Endothelial cell of umbilical vein (primary cell): ENCODE data around the gene ELL2.

ENCODE experiments used
- CTCF ChIP-seq, 2 donors: IDR thresholded peaks; 1 replicate in 1 of 2; 2 replicates in 1 of 2; pipeline ENCODE4 v1.5.1; 2011; ENCODE audit warnings: low read length in 2 of 2, mild to moderate bottlenecking in 2 of 2, moderate library complexity in 2 of 2, control low read depth in 1 of 2, inconsistent platforms in 1 of 2, low read depth in 1 of 2; ENCODE audit not compliant: insufficient read depth in 1 of 2; ENCODE audit errors: extremely low read depth in 1 of 2
- FOS ChIP-seq: IDR thresholded peaks from 2 replicates; pipeline ENCODE4 v1.6.1; 2011; ENCODE audit warnings: mild to moderate bottlenecking, low read length, moderate library complexity, borderline replicate concordance; ENCODE audit not compliant: insufficient read depth
- POLR2AphosphoS5 ChIP-seq: IDR thresholded peaks from 2 replicates; pipeline ENCODE4 v1.6.1; 2012; ENCODE audit warnings: low read depth, mild to moderate bottlenecking, control low read depth, low read length, moderate library complexity; ENCODE audit not compliant: insufficient read depth

- no peak for TF ChIP-seq CTCF (IDR thresholded peaks at IDR 0.05; ENCODE audit: extremely low read depth in 1 of 2, insufficient read depth in 1 of 2, low read depth in 1 of 2, low read length in 2 of 2)
- no peak for TF ChIP-seq FOS
- no peak for TF ChIP-seq POLR2AphosphoS5
Measured at GRCh38 chr5:95986937-95987520, 25.4 kb upstream of the ELL2 start.
